ENCODE data around the gene TXNRD1.

DNA sequence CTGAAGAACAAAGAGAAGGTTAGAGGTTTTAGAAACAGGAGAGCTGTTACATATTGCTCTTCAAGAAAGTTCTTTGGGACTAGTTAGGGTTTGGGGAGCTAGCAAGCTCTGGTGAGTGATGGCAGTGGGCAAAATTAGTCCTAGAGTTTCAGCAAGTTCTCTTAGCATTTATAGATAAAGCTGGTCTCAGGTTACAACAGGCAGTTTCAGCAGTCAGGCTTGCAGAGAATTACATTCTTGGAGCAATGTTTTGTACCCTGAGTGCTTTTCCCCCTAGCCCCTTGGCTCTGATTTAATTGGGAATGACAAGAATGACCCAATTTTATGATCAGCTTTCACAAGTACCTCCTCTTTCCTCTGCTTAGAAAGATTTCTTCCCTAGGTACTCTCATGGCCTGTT, 66.5 kb downstream of the TXNRD1 start:
- no peak for TF ChIP-seq POLR2A (IDR thresholded peaks at IDR 0.05)
- TF ChIP-seq, protein P1, sequence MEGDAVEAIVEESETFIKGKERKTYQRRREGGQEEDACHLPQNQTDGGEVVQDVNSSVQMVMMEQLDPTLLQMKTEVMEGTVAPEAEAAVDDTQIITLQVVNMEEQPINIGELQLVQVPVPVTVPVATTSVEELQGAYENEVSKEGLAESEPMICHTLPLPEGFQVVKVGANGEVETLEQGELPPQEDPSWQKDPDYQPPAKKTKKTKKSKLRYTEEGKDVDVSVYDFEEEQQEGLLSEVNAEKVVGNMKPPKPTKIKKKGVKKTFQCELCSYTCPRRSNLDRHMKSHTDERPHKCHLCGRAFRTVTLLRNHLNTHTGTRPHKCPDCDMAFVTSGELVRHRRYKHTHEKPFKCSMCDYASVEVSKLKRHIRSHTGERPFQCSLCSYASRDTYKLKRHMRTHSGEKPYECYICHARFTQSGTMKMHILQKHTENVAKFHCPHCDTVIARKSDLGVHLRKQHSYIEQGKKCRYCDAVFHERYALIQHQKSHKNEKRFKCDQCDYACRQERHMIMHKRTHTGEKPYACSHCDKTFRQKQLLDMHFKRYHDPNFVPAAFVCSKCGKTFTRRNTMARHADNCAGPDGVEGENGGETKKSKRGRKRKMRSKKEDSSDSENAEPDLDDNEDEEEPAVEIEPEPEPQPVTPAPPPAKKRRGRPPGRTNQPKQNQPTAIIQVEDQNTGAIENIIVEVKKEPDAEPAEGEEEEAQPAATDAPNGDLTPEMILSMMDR (IDR thresholded peaks at IDR 0.05) = no peak
